ENCODE results near the gene CACNA1G. TPM values are rescaled to one million over a fixed set of nuclear protein-coding genes. Genes with fewer than 3 reads are reported as not detected.

Gene CACNA1G
- polyA plus RNA-seq, 4 donors, result 0.03 to 1.7 TPM; not detected in 2

DNA sequence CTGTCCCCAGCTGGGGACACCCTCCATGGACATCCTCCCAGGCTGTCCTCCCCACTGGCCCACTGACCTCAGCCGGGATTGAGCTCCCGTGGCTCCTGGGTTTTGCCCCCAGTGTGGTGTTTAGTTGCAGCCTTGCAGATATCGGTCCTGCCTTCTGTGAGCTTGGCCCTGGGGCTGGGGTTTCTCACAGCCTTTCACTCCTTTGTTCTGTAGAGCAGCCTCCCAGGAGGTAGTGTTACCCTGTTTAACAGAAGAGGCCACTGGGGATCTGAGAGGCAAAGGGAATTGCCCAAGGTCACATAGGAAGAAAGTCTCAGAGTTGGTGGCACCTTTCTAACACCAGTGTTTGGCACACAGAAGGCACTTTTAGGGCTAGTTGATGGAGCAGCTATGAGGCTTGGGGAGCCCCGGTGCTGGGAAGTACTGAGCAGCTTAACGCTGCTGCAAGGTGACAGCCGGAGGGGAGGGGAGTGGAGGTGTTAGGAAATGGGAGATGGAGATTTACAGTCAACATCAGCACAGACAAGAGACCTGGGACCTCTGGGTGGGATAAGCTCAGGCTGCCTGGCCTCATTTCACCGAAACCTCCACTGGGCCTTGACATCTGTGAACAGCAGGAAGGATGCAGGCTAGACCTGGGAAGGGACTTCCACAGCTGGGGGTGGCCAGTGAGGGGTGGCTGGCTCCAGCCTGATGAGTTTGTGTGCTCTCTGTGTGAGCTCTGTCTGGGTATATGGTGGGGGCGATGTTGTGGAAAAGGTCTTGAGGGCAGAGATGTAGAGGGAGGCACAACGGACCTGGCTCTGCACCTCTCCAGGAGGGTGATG is 26.1 kb downstream of the CACNA1G start:
- Histone ChIP-seq H3K36me3 (ENCODE audit: control insufficient read depth in 3 of 3, insufficient read depth in 2 of 3, low read depth in 1 of 3, low read length in 3 of 3) (peaks cover 0 to 2% (median 0%) of the 10 kb centered on the region in 3 donors), H3K4me1 (ENCODE audit: control insufficient read depth in 3 of 3, insufficient read depth in 2 of 3, low read depth in 1 of 3, low read length in 2 of 3) (peaks cover 0 to 6% (median 0%) of the 10 kb centered on the region in 3 donors), H3K4me3 (ENCODE audit: low read depth in 1 of 3, low read length in 3 of 3) (no peak overlapping the region), H3K27me3 (ENCODE audit: control insufficient read depth in 3 of 3, insufficient read depth in 3 of 3, low read length in 3 of 3) (peaks cover 0 to 11% (median 0%) of the 10 kb centered on the region in 3 donors), H3K27ac (ENCODE audit: low read depth in 1 of 3, low read length in 2 of 3) (no peak overlapping the region), H3K9me3 (ENCODE audit: control insufficient read depth in 2 of 2, insufficient read depth in 1 of 2, low read depth in 1 of 2, low read length in 1 of 2) (peaks cover 0 to 6% of the 10 kb centered on the region in 2 donors)
- 87 to 88% (median 88%) methylated on average over 9 of the region's 9 CpGs for WGBS, 3 donors
- no peak for DNase-seq
- no peak for FAIRE-seq

DNA sequence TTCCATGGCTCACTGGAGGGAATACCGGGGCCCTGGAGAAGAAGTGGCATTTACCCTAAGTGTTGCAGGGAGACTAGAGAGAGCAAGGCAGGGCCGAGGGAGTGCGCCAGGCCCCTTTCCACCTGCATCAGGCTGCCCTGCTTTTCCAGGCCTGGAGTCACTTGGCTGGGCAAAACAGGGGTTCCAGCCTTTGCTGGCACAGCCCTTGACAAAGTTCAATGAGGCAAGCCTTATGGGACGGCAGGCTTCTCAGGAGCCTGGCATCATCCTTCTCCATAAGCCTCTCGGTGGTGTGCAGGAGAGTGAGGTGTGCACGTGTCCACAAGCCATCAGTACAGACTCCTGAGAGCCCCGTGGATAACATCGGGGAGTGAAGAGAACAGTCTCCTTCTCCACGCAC is 27.1 kb downstream of the CACNA1G start:
- FAIRE-seq, result no peak
- Histone ChIP-seq H3K9me3 (ENCODE audit: control insufficient read depth in 2 of 2, insufficient read depth in 1 of 2, low read depth in 1 of 2, low read length in 1 of 2) (no peaks in the 10 kb centered on the region), H3K27ac (ENCODE audit: low read depth in 1 of 3, low read length in 2 of 3) (no peak overlapping the region), H3K4me1 (ENCODE audit: control insufficient read depth in 3 of 3, insufficient read depth in 2 of 3, low read depth in 1 of 3, low read length in 2 of 3) (peaks cover 0 to 6% (median 0%) of the 10 kb centered on the region in 3 donors), H3K36me3 (ENCODE audit: control insufficient read depth in 3 of 3, insufficient read depth in 2 of 3, low read depth in 1 of 3, low read length in 3 of 3) (peaks cover 0 to 2% (median 0%) of the 10 kb centered on the region in 3 donors), H3K27me3 (ENCODE audit: control insufficient read depth in 3 of 3, insufficient read depth in 3 of 3, low read length in 3 of 3) (peaks cover 0 to 11% (median 0%) of the 10 kb centered on the region in 3 donors), H3K4me3 (ENCODE audit: low read depth in 1 of 3, low read length in 3 of 3) (no peak overlapping the region)
- 79 to 88% (median 81%) methylated on average over 9 of the region's 9 CpGs for WGBS, 3 donors
- no peak for DNase-seq

- Histone ChIP-seq H3K4me3 (ENCODE audit: low read depth in 1 of 3, low read length in 3 of 3) (no peak overlapping the region), H3K27ac (ENCODE audit: low read depth in 1 of 3, low read length in 2 of 3) (no peak overlapping the region), H3K9me3 (ENCODE audit: control insufficient read depth in 2 of 2, insufficient read depth in 1 of 2, low read depth in 1 of 2, low read length in 1 of 2) (no peaks in the 10 kb centered on the region), H3K36me3 (ENCODE audit: control insufficient read depth in 3 of 3, insufficient read depth in 2 of 3, low read depth in 1 of 3, low read length in 3 of 3) (peaks cover 0 to 2% (median 0%) of the 10 kb centered on the region in 3 donors), H3K4me1 (ENCODE audit: control insufficient read depth in 3 of 3, insufficient read depth in 2 of 3, low read depth in 1 of 3, low read length in 2 of 3) (peaks cover 0 to 6% (median 0%) of the 10 kb centered on the region in 3 donors), H3K27me3 (ENCODE audit: control insufficient read depth in 3 of 3, insufficient read depth in 3 of 3, low read length in 3 of 3) (peaks cover 0 to 11% (median 0%) of the 10 kb centered on the region in 3 donors)
- no peak for DNase-seq
- WGBS, 3 donors, result 43 to 63% (median 57%) methylated on average over 18 of the region's 18 CpGs
- no peak for FAIRE-seq
These were observed 28.0 kb downstream of the CACNA1G start for GRCh38 chr17:50588391-50589049.

DNA sequence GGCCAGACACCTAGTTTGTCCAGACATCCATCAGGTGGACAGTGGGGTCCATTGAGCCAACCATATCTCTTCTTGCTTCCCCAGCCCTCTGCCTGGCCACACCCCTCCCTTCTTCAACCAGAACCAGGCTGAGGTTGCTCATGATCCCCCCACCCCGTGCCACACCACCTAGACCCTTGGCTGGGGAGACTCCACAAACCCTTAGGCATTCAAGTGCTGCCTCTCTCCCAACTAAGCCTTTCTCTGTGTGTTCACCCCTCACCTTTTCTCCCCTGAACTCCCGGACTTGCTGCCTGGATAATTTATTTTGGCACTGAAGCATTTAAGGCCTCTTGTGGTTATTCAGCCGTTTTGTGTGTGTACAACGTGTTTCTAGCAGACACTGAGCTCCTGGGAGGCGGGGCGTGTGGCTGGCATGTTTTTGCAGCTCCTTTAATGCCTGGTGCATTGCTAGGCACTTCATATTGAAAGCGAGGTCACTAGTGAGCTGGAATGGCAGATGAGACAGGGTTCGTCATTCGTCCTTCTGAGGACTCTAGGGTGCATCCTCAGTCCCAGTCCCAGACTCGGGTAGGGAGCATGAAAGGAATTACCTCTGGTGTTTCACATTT is 28.7 kb downstream of the CACNA1G start:
- peaks cover 0 to 6% (median 0%) of the 10 kb centered on the region in 3 donors for H3K27me3 ChIP-seq (ENCODE audit: control insufficient read depth in 3 of 3, insufficient read depth in 3 of 3, low read length in 3 of 3)
- H3K27ac ChIP-seq (ENCODE audit: low read depth in 1 of 3, low read length in 2 of 3), result no peak overlapping the region
- 54 to 62% (median 59%) methylated on average over 10 of the region's 10 CpGs for WGBS, 3 donors
- peaks cover 0 to 6% (median 0%) of the 10 kb centered on the region in 3 donors for H3K4me1 ChIP-seq (ENCODE audit: control insufficient read depth in 3 of 3, insufficient read depth in 2 of 3, low read depth in 1 of 3, low read length in 2 of 3)
- DNase-seq (no peak), FAIRE-seq (no peak)
- H3K36me3 ChIP-seq (ENCODE audit: control insufficient read depth in 3 of 3, insufficient read depth in 2 of 3, low read depth in 1 of 3, low read length in 3 of 3), result peaks cover 0 to 2% (median 0%) of the 10 kb centered on the region in 3 donors
- H3K9me3 ChIP-seq (ENCODE audit: control insufficient read depth in 2 of 2, insufficient read depth in 1 of 2, low read depth in 1 of 2, low read length in 1 of 2), result no peaks in the 10 kb centered on the region
- H3K4me3 ChIP-seq (ENCODE audit: low read depth in 1 of 3, low read length in 3 of 3), result no peak overlapping the region

DNA sequence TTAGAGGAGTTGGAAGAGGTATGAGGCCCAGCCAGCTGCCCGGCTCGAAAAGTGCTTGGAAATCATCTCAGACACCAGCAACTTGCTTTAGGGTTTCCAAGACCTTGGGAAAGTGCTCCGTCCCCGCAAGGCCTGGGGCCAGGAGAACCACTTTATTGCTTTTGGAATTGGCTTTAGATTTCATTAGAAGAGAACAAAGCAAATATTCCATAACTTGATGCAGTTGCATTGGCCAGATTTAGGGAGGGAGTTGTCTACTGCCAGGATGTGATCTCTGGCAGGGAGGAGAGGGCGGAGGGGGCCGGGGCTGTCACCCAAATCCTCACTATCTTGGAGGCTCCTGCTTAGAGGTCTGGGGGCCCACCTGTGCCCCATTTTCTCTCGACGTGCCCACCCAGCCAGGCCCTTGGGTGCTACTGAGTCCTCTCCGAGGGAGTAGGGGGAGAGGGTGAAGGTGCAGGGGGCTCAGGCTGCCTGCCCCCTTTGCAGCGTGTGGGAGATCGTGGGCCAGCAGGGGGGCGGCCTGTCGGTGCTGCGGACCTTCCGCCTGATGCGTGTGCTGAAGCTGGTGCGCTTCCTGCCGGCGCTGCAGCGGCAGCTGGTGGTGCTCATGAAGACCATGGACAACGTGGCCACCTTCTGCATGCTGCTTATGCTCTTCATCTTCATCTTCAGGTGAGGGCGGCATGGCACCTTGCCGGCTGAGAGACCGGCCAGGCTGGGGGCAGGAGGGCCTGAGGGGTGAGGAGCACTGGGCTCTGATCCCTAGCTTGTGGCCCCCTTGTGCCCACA is 30.6 kb downstream of the CACNA1G start:
- WGBS, 3 donors, result 93 to 95% (median 95%) methylated on average over 20 to 24 of the region's 24 CpGs
- FAIRE-seq, result no peak

GRCh38 chr17:50593321-50593720 is 32.8 kb downstream of the CACNA1G start:
- Histone ChIP-seq H3K27ac (ENCODE audit: low read depth in 1 of 3, low read length in 2 of 3) (no peak overlapping the region), H3K4me3 (ENCODE audit: low read depth in 1 of 3, low read length in 3 of 3) (no peak overlapping the region), H3K4me1 (ENCODE audit: control insufficient read depth in 3 of 3, insufficient read depth in 2 of 3, low read depth in 1 of 3, low read length in 2 of 3) (peaks cover 0 to 5% (median 0%) of the 10 kb centered on the region in 3 donors), H3K36me3 (ENCODE audit: control insufficient read depth in 3 of 3, insufficient read depth in 2 of 3, low read depth in 1 of 3, low read length in 3 of 3) (peaks cover 0 to 2% (median 0%) of the 10 kb centered on the region in 3 donors), H3K27me3 (ENCODE audit: control insufficient read depth in 3 of 3, insufficient read depth in 3 of 3, low read length in 3 of 3) (peaks cover 0 to 3% (median 0%) of the 10 kb centered on the region in 3 donors), H3K9me3 (ENCODE audit: control insufficient read depth in 2 of 2, insufficient read depth in 1 of 2, low read depth in 1 of 2, low read length in 1 of 2) (no peaks in the 10 kb centered on the region)
- FAIRE-seq, result no peak
- WGBS, 3 donors, result 66 to 68% (median 67%) methylated on average over 10 of the region's 10 CpGs
- DNase-seq, result peak in 1 of 2 donors; percentile 21

More for the DNA sequence above, 30.6 kb downstream of the CACNA1G start:
- Histone ChIP-seq H3K4me3 (ENCODE audit: low read depth in 1 of 3, low read length in 3 of 3) (no peak overlapping the region), H3K36me3 (ENCODE audit: control insufficient read depth in 3 of 3, insufficient read depth in 2 of 3, low read depth in 1 of 3, low read length in 3 of 3) (peaks cover 0 to 2% (median 0%) of the 10 kb centered on the region in 3 donors), H3K4me1 (ENCODE audit: control insufficient read depth in 3 of 3, insufficient read depth in 2 of 3, low read depth in 1 of 3, low read length in 2 of 3) (peaks cover 0 to 6% (median 0%) of the 10 kb centered on the region in 3 donors), H3K27me3 (ENCODE audit: control insufficient read depth in 3 of 3, insufficient read depth in 3 of 3, low read length in 3 of 3) (peaks cover 0 to 5% (median 0%) of the 10 kb centered on the region in 3 donors), H3K9me3 (ENCODE audit: control insufficient read depth in 2 of 2, insufficient read depth in 1 of 2, low read depth in 1 of 2, low read length in 1 of 2) (no peaks in the 10 kb centered on the region), H3K27ac (ENCODE audit: low read depth in 1 of 3, low read length in 2 of 3) (no peak overlapping the region)
- no peak for DNase-seq

DNA sequence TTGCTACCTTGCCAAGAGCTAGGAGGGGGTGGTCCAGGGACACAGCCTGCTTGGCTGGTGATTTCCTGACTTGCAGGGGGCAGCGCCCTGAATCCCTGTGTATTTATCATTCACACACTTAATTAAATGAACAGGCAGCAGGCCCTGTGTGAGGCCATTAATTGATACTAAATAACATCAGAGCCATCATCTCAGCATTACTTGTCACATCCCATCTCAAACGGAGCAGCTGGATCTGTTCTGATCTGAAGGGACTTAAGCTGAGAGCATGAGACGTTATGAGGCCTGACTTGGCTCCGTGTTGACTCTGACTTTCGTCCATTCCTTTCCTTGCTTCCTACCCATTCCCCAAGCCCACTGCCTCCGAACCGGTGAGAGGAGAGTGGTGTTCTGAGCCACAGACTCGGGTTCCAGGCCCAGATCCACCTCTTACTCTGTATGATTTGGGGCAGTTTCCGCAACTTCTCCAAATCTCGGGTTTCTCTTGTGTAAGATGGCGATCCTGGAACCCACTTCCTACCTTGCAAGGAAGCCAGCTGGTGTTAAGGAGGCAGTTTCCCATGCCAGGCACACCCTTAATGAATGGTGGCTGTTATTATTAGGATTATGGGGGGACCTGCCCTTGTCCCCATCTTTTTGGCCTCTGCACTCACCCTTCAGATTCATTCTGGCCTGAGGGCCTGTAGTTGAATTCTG is 33.8 kb downstream of the CACNA1G start:
- Histone ChIP-seq H3K4me3 (ENCODE audit: low read depth in 1 of 3, low read length in 3 of 3) (no peak overlapping the region), H3K4me1 (ENCODE audit: control insufficient read depth in 3 of 3, insufficient read depth in 2 of 3, low read depth in 1 of 3, low read length in 2 of 3) (no peaks in the 10 kb centered on the region), H3K36me3 (ENCODE audit: control insufficient read depth in 3 of 3, insufficient read depth in 2 of 3, low read depth in 1 of 3, low read length in 3 of 3) (peaks cover 0 to 2% (median 0%) of the 10 kb centered on the region in 3 donors), H3K27ac (ENCODE audit: low read depth in 1 of 3, low read length in 2 of 3) (no peak overlapping the region), H3K27me3 (ENCODE audit: control insufficient read depth in 3 of 3, insufficient read depth in 3 of 3, low read length in 3 of 3) (peaks cover 0 to 3% (median 0%) of the 10 kb centered on the region in 3 donors), H3K9me3 (ENCODE audit: control insufficient read depth in 2 of 2, insufficient read depth in 1 of 2, low read depth in 1 of 2, low read length in 1 of 2) (no peaks in the 10 kb centered on the region)
- FAIRE-seq (no peak), DNase-seq (no peak)
- 80 to 81% (median 80%) methylated on average over 11 of the region's 11 CpGs for WGBS, 3 donors

Measured in small intestine (tissue), 7 donors.